LNCAP (cell line): ENCODE data around the gene PSEN1.

Source experiments
- TF ChIP-seq, protein P1 (sequence below): fragments of 450-650 bp; IDR thresholded peaks from 2 replicates; pipeline ENCODE4 v1.5.1; 2017; ENCODE audit warnings: mild to moderate bottlenecking

PSEN1 gene

DNA sequence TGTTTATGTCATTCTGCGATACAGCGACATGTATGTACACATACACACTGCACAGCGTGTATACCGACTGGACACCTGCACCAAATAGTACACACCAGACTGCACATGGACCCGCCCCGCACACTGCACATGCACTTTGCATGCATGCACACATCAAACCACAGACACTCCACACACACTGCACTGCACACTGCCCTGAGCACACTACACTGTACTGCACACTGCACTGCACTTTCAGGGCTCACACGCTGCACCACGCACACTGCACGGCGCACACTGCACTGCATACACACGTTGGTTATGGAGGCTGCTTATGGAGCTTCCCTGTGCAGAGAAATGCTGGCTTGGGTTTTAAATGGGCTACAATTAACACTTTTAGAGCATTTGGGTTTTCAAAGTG lies 102.6 kb downstream of the PSEN1 start:
- TF ChIP-seq, protein P1, sequence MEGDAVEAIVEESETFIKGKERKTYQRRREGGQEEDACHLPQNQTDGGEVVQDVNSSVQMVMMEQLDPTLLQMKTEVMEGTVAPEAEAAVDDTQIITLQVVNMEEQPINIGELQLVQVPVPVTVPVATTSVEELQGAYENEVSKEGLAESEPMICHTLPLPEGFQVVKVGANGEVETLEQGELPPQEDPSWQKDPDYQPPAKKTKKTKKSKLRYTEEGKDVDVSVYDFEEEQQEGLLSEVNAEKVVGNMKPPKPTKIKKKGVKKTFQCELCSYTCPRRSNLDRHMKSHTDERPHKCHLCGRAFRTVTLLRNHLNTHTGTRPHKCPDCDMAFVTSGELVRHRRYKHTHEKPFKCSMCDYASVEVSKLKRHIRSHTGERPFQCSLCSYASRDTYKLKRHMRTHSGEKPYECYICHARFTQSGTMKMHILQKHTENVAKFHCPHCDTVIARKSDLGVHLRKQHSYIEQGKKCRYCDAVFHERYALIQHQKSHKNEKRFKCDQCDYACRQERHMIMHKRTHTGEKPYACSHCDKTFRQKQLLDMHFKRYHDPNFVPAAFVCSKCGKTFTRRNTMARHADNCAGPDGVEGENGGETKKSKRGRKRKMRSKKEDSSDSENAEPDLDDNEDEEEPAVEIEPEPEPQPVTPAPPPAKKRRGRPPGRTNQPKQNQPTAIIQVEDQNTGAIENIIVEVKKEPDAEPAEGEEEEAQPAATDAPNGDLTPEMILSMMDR, result no peak

- TF ChIP-seq, protein P1, result no peak
Measured at GRCh38 chr14:73239393-73240241, 103.3 kb downstream of the PSEN1 start.

GRCh38 chr14:73240816-73241480 lies 104.6 kb downstream of the PSEN1 start:
- TF ChIP-seq, protein P1, result no peak

- TF ChIP-seq, protein P1, result no peak
Measured at GRCh38 chr14:73241481-73242165, 105.3 kb downstream of the PSEN1 start.

GRCh38 chr14:73242357-73242901 lies 106.1 kb downstream of the PSEN1 start:
- TF ChIP-seq, protein P1, result no peak

DNA sequence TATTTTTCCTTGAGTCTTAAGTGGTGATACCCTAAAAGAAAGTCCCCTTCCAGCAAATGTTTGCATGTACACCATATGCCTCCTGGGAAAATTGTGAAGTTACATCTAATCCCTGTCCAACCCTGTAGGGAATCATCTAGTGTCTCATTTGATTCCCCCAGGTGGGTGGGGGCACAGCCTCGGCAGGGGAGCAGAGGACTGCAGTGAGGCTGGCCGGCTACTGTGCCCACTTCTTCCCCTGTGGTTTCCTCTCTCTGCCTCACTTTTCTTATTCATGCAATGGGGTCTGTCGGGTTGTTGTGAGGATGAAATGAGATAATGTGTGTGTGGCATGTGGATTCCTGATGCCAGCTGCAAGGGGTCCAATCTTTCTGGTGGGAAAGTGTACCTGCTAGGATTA lies 107.0 kb downstream of the PSEN1 start:
- TF ChIP-seq, protein P1, result no peak

- TF ChIP-seq, protein P1, result no peak
Measured at GRCh38 chr14:73243748-73244147, 107.4 kb downstream of the PSEN1 start.
